Neural cell (in vitro differentiated cells): Measurements from ENCODE around the gene CYP26B1. TPM values are rescaled to one million over a fixed set of nuclear protein-coding genes. Genes with fewer than 3 reads are reported as not detected.

ENCODE experiments used
- H2AFZ ChIP-seq: fragments of 200-600, 300-800 bp; sonication (generic), shearing (Covaris generic); 2 replicates; pipeline ENCODE4 v1.6.0; 2014; ENCODE audit warnings: low read depth, mild to moderate bottlenecking, antibody characterized with exemption, low read length, moderate library complexity
- H3F3A ChIP-seq: fragments of 200-600 bp; shearing (Covaris generic); 2 replicates; pipeline ENCODE4 v1.6.1; 2016; ENCODE audit warnings: mild to moderate bottlenecking, moderate library complexity, mixed read lengths, antibody characterized with exemption, low read length; ENCODE audit not compliant: insufficient read depth, poor library complexity, severe bottlenecking
- H3K27ac ChIP-seq: fragments of 200-600, 300-800 bp; sonication (generic), shearing (Covaris generic); 2 replicates; pipeline ENCODE4 v1.5.1; 2014; ENCODE audit warnings: mild to moderate bottlenecking, low read length, moderate library complexity
- H3K27me3 ChIP-seq: fragments of 300-800, 200-600 bp; sonication (generic), shearing (Covaris generic); 2 replicates; pipeline ENCODE4 v1.6.0; 2014; ENCODE audit warnings: mild to moderate bottlenecking, low read depth, low read length, moderate library complexity; ENCODE audit not compliant: insufficient read depth
- H3K36me3 ChIP-seq: fragments of 300-800, 200-600 bp; sonication (generic), shearing (Covaris generic); 2 replicates; pipeline ENCODE4 v1.5.1; 2014; ENCODE audit warnings: mild to moderate bottlenecking, antibody characterized with exemption, low read length, moderate library complexity; ENCODE audit not compliant: insufficient read depth
- H3K4me2 ChIP-seq: fragments of 300-800, 200-600 bp; sonication (generic), shearing (Covaris generic); 2 replicates; pipeline ENCODE4 v1.6.0; 2014; ENCODE audit warnings: mild to moderate bottlenecking, low read length
- H3K4me3 ChIP-seq: fragments of 300-800, 200-600 bp; sonication (generic), shearing (Covaris generic); 2 replicates; pipeline ENCODE4 v1.5.1; 2014; ENCODE audit warnings: mild to moderate bottlenecking, low read length, moderate library complexity
- H3K79me2 ChIP-seq: fragments of 200-600 bp; shearing (Covaris generic); replicated peaks from 2 replicates; pipeline ENCODE4 v1.6.0; 2014; ENCODE audit warnings: mild to moderate bottlenecking, low read length, moderate library complexity; ENCODE audit not compliant: insufficient read depth
- H3K9ac ChIP-seq: fragments of 300-800, 200-600 bp; sonication (generic), shearing (Covaris generic); 2 replicates; pipeline ENCODE4 v1.6.1; 2016; ENCODE audit warnings: mild to moderate bottlenecking, low read length, mixed read lengths
- H3K9me2 ChIP-seq: fragments of 200-600 bp; shearing (Covaris generic); 2 replicates; pipeline ENCODE4 v1.6.1; 2016; ENCODE audit warnings: mild to moderate bottlenecking, low read length, mixed read lengths; ENCODE audit not compliant: insufficient read depth
- H3K9me3 ChIP-seq: fragments of 200-600, 300-800 bp; sonication (generic), shearing (Covaris generic); 2 replicates; pipeline ENCODE4 v1.6.1; 2016; ENCODE audit warnings: mild to moderate bottlenecking, mixed run types, low read length, moderate library complexity, mixed read lengths
- H4K20me1 ChIP-seq: fragments of 200-600 bp; shearing (Covaris generic); 2 replicates; pipeline ENCODE4 v1.6.1; 2016; ENCODE audit warnings: mild to moderate bottlenecking, mixed run types; ENCODE audit not compliant: insufficient read depth
- EP300 ChIP-seq: fragments of 450-650 bp; conservative IDR thresholded peaks from 2 replicates; pipeline ENCODE4 v1.6.1; 2014; ENCODE audit warnings: antibody characterized with exemption, mild to moderate bottlenecking, moderate library complexity; ENCODE audit not compliant: poor library complexity, severe bottlenecking
- EZH2 ChIP-seq: fragments of 200-600, 300-800 bp; shearing (Covaris generic), sonication (generic); IDR thresholded peaks from 2 replicates; pipeline ENCODE4 v1.6.1; 2014; ENCODE audit warnings: antibody characterized with exemption, low read length, borderline replicate concordance, mild to moderate bottlenecking; ENCODE audit not compliant: insufficient read depth, poor library complexity, severe bottlenecking
- MXI1 ChIP-seq: fragments of 450-650 bp; conservative IDR thresholded peaks from 2 replicates; pipeline ENCODE4 v1.6.1; 2014; ENCODE audit warnings: antibody characterized with exemption, mild to moderate bottlenecking; ENCODE audit not compliant: poor library complexity, severe bottlenecking
- POLR2AphosphoS5 ChIP-seq: IDR thresholded peaks from 2 replicates; pipeline ENCODE4 v1.6.1; 2012
- RAD21 ChIP-seq: fragments of 450-650 bp; conservative IDR thresholded peaks from 2 replicates; pipeline ENCODE4 v1.6.1; 2014; ENCODE audit warnings: antibody characterized with exemption, mild to moderate bottlenecking, moderate library complexity
- SMC3 ChIP-seq: fragments of 450-650 bp; conservative IDR thresholded peaks from 2 replicates; pipeline ENCODE4 v1.6.1; 2014; ENCODE audit warnings: antibody characterized with exemption, mild to moderate bottlenecking, moderate library complexity; ENCODE audit not compliant: poor library complexity
- TAF1 ChIP-seq: IDR thresholded peaks from 2 replicates; pipeline ENCODE4 v1.6.1; 2012; ENCODE audit warnings: low read depth
- polyA plus RNA-seq: library from polyadenylated mRNA; depleted of rRNA; stranded (reverse); fragments of >200 nt; gene quantifications from 2 replicates; pipeline ENCODE4 v1.2.3, GENCODE V29; 2014
- TF ChIP-seq, protein P1 (sequence below): fragments of 450-650 bp; IDR thresholded peaks from 2 replicates; pipeline ENCODE4 v1.5.1; 2014; ENCODE audit warnings: antibody characterized with exemption, mild to moderate bottlenecking, moderate library complexity; ENCODE audit not compliant: poor library complexity, severe bottlenecking
- TF ChIP-seq, protein P2 (sequence below): IDR thresholded peaks from 2 replicates; pipeline ENCODE4 v1.6.1; 2012; ENCODE audit warnings: borderline replicate concordance

Gene CYP26B1
- polyA plus RNA-seq, 1 donor from 2014 or later = 0.83 TPM

DNA sequence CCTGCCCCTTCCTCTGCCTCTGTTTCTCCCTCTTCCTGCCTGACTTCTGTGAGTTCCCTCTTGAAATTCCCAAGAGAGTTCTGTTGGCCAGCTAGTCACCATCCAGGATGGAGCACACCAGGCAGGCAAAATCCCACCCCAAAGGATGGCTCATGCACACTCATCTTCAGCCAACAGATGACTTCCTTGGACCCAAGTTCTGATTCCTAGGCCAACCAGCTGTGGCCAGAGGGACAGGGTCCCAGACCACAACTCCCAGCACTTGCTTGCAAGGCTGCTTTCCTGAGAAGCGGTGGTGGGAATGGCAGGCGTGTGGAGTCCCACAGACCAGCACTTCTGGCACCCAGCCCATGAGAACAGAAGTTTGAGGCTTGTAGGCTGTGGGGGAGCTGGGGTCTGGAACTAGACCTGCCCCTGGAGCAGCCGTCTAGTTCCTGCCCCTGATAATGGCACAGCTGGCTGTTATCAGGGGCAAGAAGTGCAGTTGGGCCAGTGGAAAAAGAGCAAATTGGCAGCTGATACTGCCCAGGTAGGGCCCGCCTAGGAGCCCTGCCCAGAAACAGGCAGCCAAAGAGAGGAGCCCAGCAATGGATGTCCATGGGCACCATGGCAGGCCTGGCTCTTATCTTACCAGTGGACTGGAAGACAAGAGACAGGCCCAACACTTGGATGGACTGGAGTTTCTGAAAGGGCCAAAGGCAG lies 56.7 kb downstream of the CYP26B1 start:
- no peaks in the 10 kb centered on the region for H3K9me2 ChIP-seq
- no peak overlapping the region for H2AFZ ChIP-seq
- no peaks in the 10 kb centered on the region for H3K79me2 ChIP-seq
- no peaks in the 10 kb centered on the region for H3K9me3 ChIP-seq
- H3K9ac ChIP-seq = no peak overlapping the region
- H3K27ac ChIP-seq = no peak overlapping the region
- no peak overlapping the region for H3K4me2 ChIP-seq
- H3K4me3 ChIP-seq = no peak overlapping the region
- TF ChIP-seq EZH2 = no peak
- no peak for TF ChIP-seq RAD21
- TF ChIP-seq, protein P1, sequence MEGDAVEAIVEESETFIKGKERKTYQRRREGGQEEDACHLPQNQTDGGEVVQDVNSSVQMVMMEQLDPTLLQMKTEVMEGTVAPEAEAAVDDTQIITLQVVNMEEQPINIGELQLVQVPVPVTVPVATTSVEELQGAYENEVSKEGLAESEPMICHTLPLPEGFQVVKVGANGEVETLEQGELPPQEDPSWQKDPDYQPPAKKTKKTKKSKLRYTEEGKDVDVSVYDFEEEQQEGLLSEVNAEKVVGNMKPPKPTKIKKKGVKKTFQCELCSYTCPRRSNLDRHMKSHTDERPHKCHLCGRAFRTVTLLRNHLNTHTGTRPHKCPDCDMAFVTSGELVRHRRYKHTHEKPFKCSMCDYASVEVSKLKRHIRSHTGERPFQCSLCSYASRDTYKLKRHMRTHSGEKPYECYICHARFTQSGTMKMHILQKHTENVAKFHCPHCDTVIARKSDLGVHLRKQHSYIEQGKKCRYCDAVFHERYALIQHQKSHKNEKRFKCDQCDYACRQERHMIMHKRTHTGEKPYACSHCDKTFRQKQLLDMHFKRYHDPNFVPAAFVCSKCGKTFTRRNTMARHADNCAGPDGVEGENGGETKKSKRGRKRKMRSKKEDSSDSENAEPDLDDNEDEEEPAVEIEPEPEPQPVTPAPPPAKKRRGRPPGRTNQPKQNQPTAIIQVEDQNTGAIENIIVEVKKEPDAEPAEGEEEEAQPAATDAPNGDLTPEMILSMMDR = no peak
- TF ChIP-seq SMC3 = no peak
- no peak for TF ChIP-seq POLR2AphosphoS5
- TF ChIP-seq EP300 = no peak
- TF ChIP-seq TAF1 = no peak
- TF ChIP-seq, protein P2, sequence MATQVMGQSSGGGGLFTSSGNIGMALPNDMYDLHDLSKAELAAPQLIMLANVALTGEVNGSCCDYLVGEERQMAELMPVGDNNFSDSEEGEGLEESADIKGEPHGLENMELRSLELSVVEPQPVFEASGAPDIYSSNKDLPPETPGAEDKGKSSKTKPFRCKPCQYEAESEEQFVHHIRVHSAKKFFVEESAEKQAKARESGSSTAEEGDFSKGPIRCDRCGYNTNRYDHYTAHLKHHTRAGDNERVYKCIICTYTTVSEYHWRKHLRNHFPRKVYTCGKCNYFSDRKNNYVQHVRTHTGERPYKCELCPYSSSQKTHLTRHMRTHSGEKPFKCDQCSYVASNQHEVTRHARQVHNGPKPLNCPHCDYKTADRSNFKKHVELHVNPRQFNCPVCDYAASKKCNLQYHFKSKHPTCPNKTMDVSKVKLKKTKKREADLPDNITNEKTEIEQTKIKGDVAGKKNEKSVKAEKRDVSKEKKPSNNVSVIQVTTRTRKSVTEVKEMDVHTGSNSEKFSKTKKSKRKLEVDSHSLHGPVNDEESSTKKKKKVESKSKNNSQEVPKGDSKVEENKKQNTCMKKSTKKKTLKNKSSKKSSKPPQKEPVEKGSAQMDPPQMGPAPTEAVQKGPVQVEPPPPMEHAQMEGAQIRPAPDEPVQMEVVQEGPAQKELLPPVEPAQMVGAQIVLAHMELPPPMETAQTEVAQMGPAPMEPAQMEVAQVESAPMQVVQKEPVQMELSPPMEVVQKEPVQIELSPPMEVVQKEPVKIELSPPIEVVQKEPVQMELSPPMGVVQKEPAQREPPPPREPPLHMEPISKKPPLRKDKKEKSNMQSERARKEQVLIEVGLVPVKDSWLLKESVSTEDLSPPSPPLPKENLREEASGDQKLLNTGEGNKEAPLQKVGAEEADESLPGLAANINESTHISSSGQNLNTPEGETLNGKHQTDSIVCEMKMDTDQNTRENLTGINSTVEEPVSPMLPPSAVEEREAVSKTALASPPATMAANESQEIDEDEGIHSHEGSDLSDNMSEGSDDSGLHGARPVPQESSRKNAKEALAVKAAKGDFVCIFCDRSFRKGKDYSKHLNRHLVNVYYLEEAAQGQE = no peak
- no peak for TF ChIP-seq MXI1
- no peaks in the 10 kb centered on the region for H3K36me3 ChIP-seq
- no peaks in the 10 kb centered on the region for H4K20me1 ChIP-seq
- H3F3A ChIP-seq = no peaks in the 10 kb centered on the region
- no peaks in the 10 kb centered on the region for H3K27me3 ChIP-seq

DNA sequence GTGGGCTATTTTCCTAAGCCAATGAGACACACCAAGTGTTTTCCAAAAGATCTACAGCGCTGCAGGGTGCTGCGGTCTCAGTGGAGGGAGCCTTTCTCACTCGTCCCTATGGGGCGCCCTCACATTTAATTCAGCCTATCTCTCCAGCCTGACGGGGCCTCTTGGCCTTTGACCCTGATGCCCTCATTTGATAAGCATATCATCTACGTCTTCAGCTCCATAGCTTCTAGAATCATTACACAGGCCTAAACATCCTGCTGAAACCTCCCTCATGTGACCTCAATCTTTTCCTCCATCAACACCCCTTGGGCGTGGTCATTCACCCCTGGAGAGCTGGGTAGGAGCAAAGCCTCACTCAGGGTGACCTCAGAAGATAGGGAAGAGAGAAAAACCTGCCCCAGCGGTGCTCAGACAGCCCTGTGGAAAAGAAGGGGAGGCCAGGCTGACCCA lies 57.4 kb downstream of the CYP26B1 start:
- Histone ChIP-seq H3K36me3 (no peaks in the 10 kb centered on the region), H3K79me2 (no peaks in the 10 kb centered on the region), H2AFZ (no peak overlapping the region), H3K4me2 (no peak overlapping the region), H3K27ac (no peak overlapping the region), H3K9me3 (no peaks in the 10 kb centered on the region), H3F3A (no peaks in the 10 kb centered on the region), H4K20me1 (no peaks in the 10 kb centered on the region), H3K4me3 (no peak overlapping the region), H3K9me2 (no peaks in the 10 kb centered on the region), H3K27me3 (no peaks in the 10 kb centered on the region), H3K9ac (no peak overlapping the region)
- TF ChIP-seq SMC3 (no peak), EZH2 (no peak)
